MM.1S (cell line): Measurements from ENCODE around the gene GAB1.

Source experiments
- DNase-seq: peaks from one replicate; pipeline ENCODE4 v3.0.0-alpha.2; 2015
- H2AFZ ChIP-seq: fragments of 300-600 bp; sonication (generic); 2 replicates; pipeline ENCODE4 v1.6.0; 2016; ENCODE audit warnings: antibody characterized with exemption, low read length
- H3F3A ChIP-seq: fragments of 300-600 bp; sonication (generic); 2 replicates; pipeline ENCODE4 v1.6.1; 2016; ENCODE audit warnings: mild to moderate bottlenecking, antibody characterized with exemption, low read length, moderate library complexity, mixed read lengths; ENCODE audit not compliant: insufficient read depth
- H3K27ac ChIP-seq: fragments of 300-600 bp; sonication (generic); 2 replicates; pipeline ENCODE4 v1.5.1; 2016; ENCODE audit warnings: mild to moderate bottlenecking, low read length
- H3K27me3 ChIP-seq: fragments of 300-600 bp; sonication (generic); replicated peaks from 2 replicates; pipeline ENCODE4 v1.6.0; 2016; ENCODE audit warnings: low read length; ENCODE audit not compliant: insufficient read depth
- H3K36me3 ChIP-seq: fragments of 300-600 bp; sonication (generic); replicated peaks from 2 replicates; pipeline ENCODE4 v1.6.1; 2016; ENCODE audit warnings: mild to moderate bottlenecking, low read length, mixed read lengths; ENCODE audit not compliant: insufficient read depth
- H3K4me1 ChIP-seq: fragments of 300-600 bp; sonication (generic); 2 replicates; pipeline ENCODE4 v1.6.1; 2016; ENCODE audit warnings: low read length, mixed read lengths
- H3K4me2 ChIP-seq: fragments of 300-600 bp; sonication (generic); 2 replicates; pipeline ENCODE4 v1.6.0; 2016; ENCODE audit warnings: low read depth, low read length
- H3K4me3 ChIP-seq: fragments of 300-600 bp; sonication (generic); 2 replicates; pipeline ENCODE4 v1.5.1; 2016; ENCODE audit warnings: low read length, mixed read lengths
- H3K79me2 ChIP-seq: fragments of 300-600 bp; sonication (generic); 2 replicates; pipeline ENCODE4 v1.6.1; 2016; ENCODE audit warnings: mixed run types, low read length, mixed read lengths
- H3K9ac ChIP-seq: fragments of 300-600 bp; sonication (generic); 2 replicates; pipeline ENCODE4 v1.6.1; 2016; ENCODE audit warnings: low read length, mixed read lengths
- H3K9me2 ChIP-seq: fragments of 300-600 bp; sonication (generic); replicated peaks from 2 replicates; pipeline ENCODE4 v1.6.1; 2016; ENCODE audit warnings: mild to moderate bottlenecking, low read length, mixed read lengths; ENCODE audit not compliant: insufficient read depth
- H3K9me3 ChIP-seq: fragments of 300-600 bp; sonication (generic); replicated peaks from 2 replicates; pipeline ENCODE4 v1.6.1; 2016; ENCODE audit warnings: mild to moderate bottlenecking, low read length, mixed read lengths; ENCODE audit not compliant: insufficient read depth
- H4K20me1 ChIP-seq: fragments of 300-600 bp; sonication (generic); 2 replicates; pipeline ENCODE4 v1.6.1; 2016; ENCODE audit warnings: mild to moderate bottlenecking, low read length, moderate library complexity, mixed read lengths; ENCODE audit not compliant: insufficient read depth
- EZH2 ChIP-seq: fragments of 300-600 bp; sonication (generic); optimal IDR thresholded peaks from 2 replicates; pipeline ENCODE3; 2017; ENCODE audit warnings: low read depth, mild to moderate bottlenecking, antibody characterized with exemption, low read length, mixed read lengths
- EZH2phosphoT487 ChIP-seq: fragments of 300-600 bp; sonication (generic); IDR thresholded peaks from 2 replicates; pipeline ENCODE4 v1.6.1; 2018; ENCODE audit warnings: antibody characterized with exemption, low read length
- TF ChIP-seq, protein P1 (sequence below): fragments of 300-600 bp; sonication (generic); IDR thresholded peaks from 2 replicates; pipeline ENCODE4 v1.5.1; 2016; ENCODE audit warnings: antibody characterized with exemption, low read length, mixed read lengths

GAB1 gene

DNA sequence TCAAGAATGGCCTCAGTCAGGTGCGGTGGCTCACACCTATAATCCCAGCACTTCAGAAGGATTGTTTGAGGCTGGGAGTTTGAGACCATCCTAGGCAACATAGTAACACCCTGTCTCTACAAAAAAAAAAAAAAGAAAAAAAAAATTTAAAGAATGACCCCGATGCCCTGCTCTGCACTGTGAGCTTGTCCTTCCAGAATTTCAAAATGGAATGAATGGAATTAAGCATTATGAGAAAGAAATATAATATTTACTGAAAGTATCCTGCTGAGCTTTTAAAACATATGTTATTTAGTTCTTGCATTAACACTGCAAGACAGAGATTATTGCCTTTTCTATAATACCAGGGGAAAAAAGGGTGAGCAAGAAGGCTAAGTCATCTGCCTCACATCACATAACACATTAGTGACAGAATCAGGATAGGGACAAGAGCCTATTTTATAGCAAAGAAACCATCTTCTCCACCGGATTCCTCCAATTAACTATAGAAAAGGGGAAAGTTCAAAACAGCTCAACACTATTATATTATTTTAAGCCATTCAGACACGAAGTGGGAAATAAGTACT lies 41.9 kb upstream of the GAB1 start:
- Histone ChIP-seq H2AFZ (no peak overlapping the region), H3K4me2 (no peak overlapping the region), H4K20me1 (no peaks in the 10 kb centered on the region), H3K9me2 (no peaks in the 10 kb centered on the region), H3K4me1 (no peaks in the 10 kb centered on the region), H3K36me3 (no peaks in the 10 kb centered on the region), H3F3A (no peaks in the 10 kb centered on the region), H3K27me3 (no peaks in the 10 kb centered on the region), H3K9ac (no peak overlapping the region), H3K9me3 (no peaks in the 10 kb centered on the region), H3K79me2 (no peaks in the 10 kb centered on the region), H3K27ac (no peak overlapping the region), H3K4me3 (no peak overlapping the region)
- TF ChIP-seq, protein P1, sequence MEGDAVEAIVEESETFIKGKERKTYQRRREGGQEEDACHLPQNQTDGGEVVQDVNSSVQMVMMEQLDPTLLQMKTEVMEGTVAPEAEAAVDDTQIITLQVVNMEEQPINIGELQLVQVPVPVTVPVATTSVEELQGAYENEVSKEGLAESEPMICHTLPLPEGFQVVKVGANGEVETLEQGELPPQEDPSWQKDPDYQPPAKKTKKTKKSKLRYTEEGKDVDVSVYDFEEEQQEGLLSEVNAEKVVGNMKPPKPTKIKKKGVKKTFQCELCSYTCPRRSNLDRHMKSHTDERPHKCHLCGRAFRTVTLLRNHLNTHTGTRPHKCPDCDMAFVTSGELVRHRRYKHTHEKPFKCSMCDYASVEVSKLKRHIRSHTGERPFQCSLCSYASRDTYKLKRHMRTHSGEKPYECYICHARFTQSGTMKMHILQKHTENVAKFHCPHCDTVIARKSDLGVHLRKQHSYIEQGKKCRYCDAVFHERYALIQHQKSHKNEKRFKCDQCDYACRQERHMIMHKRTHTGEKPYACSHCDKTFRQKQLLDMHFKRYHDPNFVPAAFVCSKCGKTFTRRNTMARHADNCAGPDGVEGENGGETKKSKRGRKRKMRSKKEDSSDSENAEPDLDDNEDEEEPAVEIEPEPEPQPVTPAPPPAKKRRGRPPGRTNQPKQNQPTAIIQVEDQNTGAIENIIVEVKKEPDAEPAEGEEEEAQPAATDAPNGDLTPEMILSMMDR = no peak
- TF ChIP-seq EZH2 = no peak
- no peak for TF ChIP-seq EZH2phosphoT487
- DNase-seq = no peak

DNA sequence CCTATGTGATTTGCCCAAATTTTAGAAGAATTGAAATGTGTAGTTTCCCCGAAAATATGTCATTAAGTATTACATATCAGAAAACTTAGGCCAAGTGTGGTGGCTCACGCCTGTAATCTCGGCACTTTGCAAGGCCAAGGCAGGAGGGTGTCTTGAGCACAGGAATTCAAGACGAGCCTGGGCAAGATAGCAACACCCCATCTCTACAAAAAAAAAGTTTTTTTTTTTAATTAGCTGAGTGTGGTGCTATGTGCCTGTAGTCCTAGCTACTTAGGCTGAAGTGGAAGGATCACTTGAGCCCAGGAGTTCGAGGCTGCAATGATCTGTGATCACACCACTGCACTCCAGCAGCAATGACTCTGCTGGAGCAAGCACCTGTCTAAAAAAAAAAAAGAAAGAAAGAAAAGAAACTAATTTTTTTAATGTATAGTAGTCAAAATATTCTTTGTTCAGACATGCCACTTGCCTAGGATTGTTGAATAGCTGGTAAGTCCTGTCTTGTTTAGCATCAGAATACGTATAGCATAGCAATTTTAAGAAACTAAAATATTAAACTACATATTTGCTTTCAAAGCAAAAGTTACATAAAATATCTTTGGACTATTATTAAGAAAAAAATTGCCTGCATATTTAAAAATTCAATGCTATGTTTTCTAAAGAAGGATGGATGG lies 40.1 kb upstream of the GAB1 start:
- Histone ChIP-seq H3K4me1 (no peaks in the 10 kb centered on the region), H2AFZ (no peak overlapping the region), H3K36me3 (no peaks in the 10 kb centered on the region), H3K27ac (no peak overlapping the region), H3K79me2 (no peaks in the 10 kb centered on the region), H3K4me3 (no peak overlapping the region), H3K4me2 (no peak overlapping the region), H3K9me3 (no peaks in the 10 kb centered on the region), H3F3A (no peaks in the 10 kb centered on the region), H3K27me3 (no peaks in the 10 kb centered on the region), H3K9ac (no peak overlapping the region), H4K20me1 (no peaks in the 10 kb centered on the region), H3K9me2 (no peaks in the 10 kb centered on the region)
- TF ChIP-seq, protein P1 = no peak
- TF ChIP-seq EZH2phosphoT487 (no peak), EZH2 (no peak)
- DNase-seq = no peak

DNA sequence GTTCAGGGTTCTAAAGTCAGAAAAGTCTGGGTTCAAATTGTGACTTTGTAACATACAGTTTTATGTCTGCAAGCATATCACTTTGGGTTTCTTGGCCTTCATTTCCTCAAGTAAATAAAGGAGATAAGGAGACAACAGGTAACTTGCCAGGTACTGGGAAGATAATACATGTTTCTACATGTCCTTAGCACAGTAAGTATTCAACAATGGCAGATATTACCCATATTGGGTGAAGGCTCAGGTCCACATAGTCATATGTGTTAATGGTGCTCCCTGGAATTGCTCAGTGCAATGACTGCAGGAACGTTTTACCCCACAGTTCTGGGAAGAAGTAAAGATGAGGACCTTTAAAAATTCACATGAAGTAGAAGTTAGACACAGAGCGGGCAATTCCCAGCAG lies 35.8 kb upstream of the GAB1 start:
- no peaks in the 10 kb centered on the region for H3K27me3 ChIP-seq
- no peaks in the 10 kb centered on the region for H4K20me1 ChIP-seq
- DNase-seq = no peak
- H3K4me2 ChIP-seq = no peak overlapping the region
- no peaks in the 10 kb centered on the region for H3K79me2 ChIP-seq
- H2AFZ ChIP-seq = no peak overlapping the region
- H3K27ac ChIP-seq = no peak overlapping the region
- H3K9me3 ChIP-seq = no peaks in the 10 kb centered on the region
- no peaks in the 10 kb centered on the region for H3K36me3 ChIP-seq
- TF ChIP-seq EZH2 (no peak), EZH2phosphoT487 (no peak)
- TF ChIP-seq, protein P1 = no peak
- no peaks in the 10 kb centered on the region for H3K4me1 ChIP-seq
- no peaks in the 10 kb centered on the region for H3K9me2 ChIP-seq
- no peak overlapping the region for H3K9ac ChIP-seq
- no peaks in the 10 kb centered on the region for H3F3A ChIP-seq
- no peak overlapping the region for H3K4me3 ChIP-seq
